Measurements from ENCODE around the gene PPFIBP2. TPM values are rescaled to one million over a fixed set of nuclear protein-coding genes. Genes with fewer than 3 reads are reported as not detected.

Gene PPFIBP2
- total RNA-seq, 1 donor from 2014 or later, result 10.1 TPM

- no peaks in the 10 kb centered on the region for H3K36me3 Mint-ChIP-seq (ENCODE audit: low read depth)
- H3K4me3 Mint-ChIP-seq, result no peak overlapping the region
- no peaks in the 10 kb centered on the region for H3K27me3 Mint-ChIP-seq (ENCODE audit: low read depth)
- H3K27ac Mint-ChIP-seq (ENCODE audit: unreplicated experiment), result no peak overlapping the region
- H3K4me1 Mint-ChIP-seq, result peaks cover 15% of the 10 kb centered on the region
- H3K9me3 Mint-ChIP-seq, result no peaks in the 10 kb centered on the region
- TF ChIP-seq CTCF (conservative IDR thresholded peaks at IDR 0.05), result no peak
- no peak for DNase-seq (ENCODE audit: low read depth, low spot score)
Measured at GRCh38 chr11:7686761-7687160, 173.0 kb downstream of the PPFIBP2 start.

GRCh38 chr11:7687386-7687785 is 173.6 kb downstream of the PPFIBP2 start:
- Mint-ChIP-seq H3K4me3 (no peak overlapping the region), H3K27me3 (ENCODE audit: low read depth) (no peaks in the 10 kb centered on the region), H3K9me3 (no peaks in the 10 kb centered on the region), H3K4me1 (peaks cover 15% of the 10 kb centered on the region), H3K36me3 (ENCODE audit: low read depth) (no peaks in the 10 kb centered on the region), H3K27ac (ENCODE audit: unreplicated experiment) (no peak overlapping the region)
- TF ChIP-seq CTCF (conservative IDR thresholded peaks at IDR 0.05), result no peak
- DNase-seq (ENCODE audit: low read depth, low spot score), result no peak

GRCh38 chr11:7688238-7688826 is 174.5 kb downstream of the PPFIBP2 start:
- H3K9me3 Mint-ChIP-seq, result no peaks in the 10 kb centered on the region
- H3K27ac Mint-ChIP-seq (ENCODE audit: unreplicated experiment), result no peak overlapping the region
- no peak for DNase-seq (ENCODE audit: low read depth, low spot score)
- no peaks in the 10 kb centered on the region for H3K36me3 Mint-ChIP-seq (ENCODE audit: low read depth)
- peak; percentile 88 for TF ChIP-seq CTCF (conservative IDR thresholded peaks at IDR 0.05)
- peaks cover 4% of the 10 kb centered on the region for H3K27me3 Mint-ChIP-seq (ENCODE audit: low read depth)
- H3K4me3 Mint-ChIP-seq, result no peak overlapping the region
- H3K4me1 Mint-ChIP-seq, result peaks cover 15% of the 10 kb centered on the region

GRCh38 chr11:7689239-7689638 is 175.4 kb downstream of the PPFIBP2 start:
- no peak for DNase-seq (ENCODE audit: low read depth, low spot score)
- no peak for TF ChIP-seq CTCF (conservative IDR thresholded peaks at IDR 0.05)
- Mint-ChIP-seq H3K36me3 (ENCODE audit: low read depth) (no peaks in the 10 kb centered on the region), H3K9me3 (no peaks in the 10 kb centered on the region), H3K27ac (ENCODE audit: unreplicated experiment) (no peak overlapping the region), H3K27me3 (ENCODE audit: low read depth) (peaks cover 8% of the 10 kb centered on the region), H3K4me1 (peaks cover 15% of the 10 kb centered on the region), H3K4me3 (no peak overlapping the region)

- Mint-ChIP-seq H3K4me1 (peaks cover 15% of the 10 kb centered on the region), H3K27me3 (ENCODE audit: low read depth) (peaks cover 8% of the 10 kb centered on the region), H3K27ac (ENCODE audit: unreplicated experiment) (no peak overlapping the region), H3K4me3 (no peak overlapping the region), H3K9me3 (no peaks in the 10 kb centered on the region), H3K36me3 (ENCODE audit: low read depth) (no peaks in the 10 kb centered on the region)
- no peak for DNase-seq (ENCODE audit: low read depth, low spot score)
- peak; percentile 40 for TF ChIP-seq CTCF (conservative IDR thresholded peaks at IDR 0.05)
Measured at GRCh38 chr11:7690648-7691047, 176.8 kb downstream of the PPFIBP2 start.
